Measurements from ENCODE around the gene TEDC1. TPM values are rescaled to one million over a fixed set of nuclear protein-coding genes. Genes with fewer than 3 reads are reported as not detected.

Gene TEDC1
- polyA plus RNA-seq (2011; rRNA removed), result 3.3 and 6.4 TPM in 2 replicates
- 1.3 and 2.2 TPM in 2 replicates for polyA minus RNA-seq (2011; rRNA and poly(A)+ RNA removed)

- ChIA-PET CTCF (interaction anchor here (0.6 to 4.2 kb wide), 19 partner anchors 9 to 133 kb away, joined by 3 to 84 read pairs (median 6); no protein-coding TSS in a partner anchor), POLR2A (no interaction called here)
- DNase-seq (ENCODE audit: low read depth), result peak; percentile 100
- no peaks in the 10 kb centered on the region; the same call in 1 of the 2 replicates for H3K36me3 ChIP-seq (ENCODE audit: control insufficient read depth, insufficient read depth, low read length)
- peaks cover 6% of the 10 kb centered on the region; the same call in 1 of the 2 replicates for H3K27me3 ChIP-seq (ENCODE audit: control insufficient read depth, insufficient read depth, low read length)
- peak within 1 kb of the TSS; percentile 74 for H3K4me3 ChIP-seq (ENCODE audit: low read depth, low read length)
- TF ChIP-seq CTCF (IDR thresholded peaks at IDR 0.05; ENCODE audit: insufficient read depth, low read depth, low read length), result peak; percentile 54
Measured at GRCh38 chr14:105490572-105491365, at the start of gene TEDC1. TEDC1 (plus strand) TSS chr14:105491246; CDS start chr14:105491376, 130 bp downstream.

- CTCF ChIA-PET, result no interaction called here
- POLR2A ChIA-PET, result no interaction called here
- H3K4me3 ChIP-seq (ENCODE audit: low read depth, low read length), result no peak overlapping the region
- no peak for DNase-seq (ENCODE audit: low read depth)
- H3K27me3 ChIP-seq (ENCODE audit: control insufficient read depth, insufficient read depth, low read length), result no peaks in the 10 kb centered on the region
- H3K36me3 ChIP-seq (ENCODE audit: control insufficient read depth, insufficient read depth, low read length), result peaks cover 26% of the 10 kb centered on the region
- no peak for TF ChIP-seq CTCF (IDR thresholded peaks at IDR 0.05; ENCODE audit: insufficient read depth, low read depth, low read length)
Measured at GRCh38 chr14:105442125-105442524, 48.9 kb upstream of the TEDC1 start.

GRCh38 chr14:105442834-105443233 lies 48.2 kb upstream of the TEDC1 start:
- no peak for TF ChIP-seq CTCF (IDR thresholded peaks at IDR 0.05; ENCODE audit: insufficient read depth, low read depth, low read length)
- no peaks in the 10 kb centered on the region for H3K27me3 ChIP-seq (ENCODE audit: control insufficient read depth, insufficient read depth, low read length)
- ChIA-PET POLR2A (no interaction called here), CTCF (no interaction called here)
- H3K36me3 ChIP-seq (ENCODE audit: control insufficient read depth, insufficient read depth, low read length), result peaks cover 23% of the 10 kb centered on the region
- no peak for DNase-seq (ENCODE audit: low read depth)
- H3K4me3 ChIP-seq (ENCODE audit: low read depth, low read length), result no peak overlapping the region

- POLR2A ChIA-PET, result no interaction called here
- no peaks in the 10 kb centered on the region for H3K27me3 ChIP-seq (ENCODE audit: control insufficient read depth, insufficient read depth, low read length)
Measured at GRCh38 chr14:105444859-105445258, 46.2 kb upstream of the TEDC1 start.

More at GRCh38 chr14:105444859-105445258, 46.2 kb upstream of the TEDC1 start:
- no peak for TF ChIP-seq CTCF (IDR thresholded peaks at IDR 0.05; ENCODE audit: insufficient read depth, low read depth, low read length)
- CTCF ChIA-PET, result interaction anchor here (0.8 kb wide), 1 partner anchor 45 kb away, joined by 3 read pairs; no protein-coding TSS in a partner anchor
- no peak for DNase-seq (ENCODE audit: low read depth)
- H3K36me3 ChIP-seq (ENCODE audit: control insufficient read depth, insufficient read depth, low read length), result peaks cover 15% of the 10 kb centered on the region
- no peak overlapping the region for H3K4me3 ChIP-seq (ENCODE audit: low read depth, low read length)

Data from BJ (cell line).